ENCODE measurements around the gene ADGRB2.

- TF ChIP-seq POLR2A (IDR thresholded peaks at IDR 0.05), result no peak
- TF ChIP-seq, protein P1, sequence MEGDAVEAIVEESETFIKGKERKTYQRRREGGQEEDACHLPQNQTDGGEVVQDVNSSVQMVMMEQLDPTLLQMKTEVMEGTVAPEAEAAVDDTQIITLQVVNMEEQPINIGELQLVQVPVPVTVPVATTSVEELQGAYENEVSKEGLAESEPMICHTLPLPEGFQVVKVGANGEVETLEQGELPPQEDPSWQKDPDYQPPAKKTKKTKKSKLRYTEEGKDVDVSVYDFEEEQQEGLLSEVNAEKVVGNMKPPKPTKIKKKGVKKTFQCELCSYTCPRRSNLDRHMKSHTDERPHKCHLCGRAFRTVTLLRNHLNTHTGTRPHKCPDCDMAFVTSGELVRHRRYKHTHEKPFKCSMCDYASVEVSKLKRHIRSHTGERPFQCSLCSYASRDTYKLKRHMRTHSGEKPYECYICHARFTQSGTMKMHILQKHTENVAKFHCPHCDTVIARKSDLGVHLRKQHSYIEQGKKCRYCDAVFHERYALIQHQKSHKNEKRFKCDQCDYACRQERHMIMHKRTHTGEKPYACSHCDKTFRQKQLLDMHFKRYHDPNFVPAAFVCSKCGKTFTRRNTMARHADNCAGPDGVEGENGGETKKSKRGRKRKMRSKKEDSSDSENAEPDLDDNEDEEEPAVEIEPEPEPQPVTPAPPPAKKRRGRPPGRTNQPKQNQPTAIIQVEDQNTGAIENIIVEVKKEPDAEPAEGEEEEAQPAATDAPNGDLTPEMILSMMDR (IDR thresholded peaks at IDR 0.05), result no peak
Observed at GRCh38 chr1:31750858-31751510, 13.2 kb downstream of the ADGRB2 start.
